Stomach smooth muscle (tissue), 2 donors: ENCODE results near the gene SYK.

Experiments used
- H3K27ac ChIP-seq: one replicate; pipeline ENCODE4 v1.7.0; 2013; ENCODE audit warnings: mild to moderate bottlenecking, low read length, inconsistent platforms
- H3K27me3 ChIP-seq, 2 donors: one replicate each; pipeline ENCODE4 v1.7.0; 2013; ENCODE audit warnings: low read length in 2 of 2; ENCODE audit not compliant: insufficient read depth in 2 of 2, control insufficient read depth in 1 of 2
- H3K36me3 ChIP-seq, 2 donors: one replicate each; pipeline ENCODE4 v1.7.0; 2013; ENCODE audit warnings: low read length in 2 of 2; ENCODE audit not compliant: control insufficient read depth in 2 of 2, insufficient read depth in 2 of 2
- H3K4me1 ChIP-seq: one replicate; pipeline ENCODE4 v1.7.0; 2013; ENCODE audit warnings: low read length; ENCODE audit not compliant: control insufficient read depth, insufficient read depth
- H3K4me3 ChIP-seq, 2 donors: one replicate each; pipeline ENCODE4 v1.7.0; 2013; ENCODE audit warnings: low read length in 2 of 2
- H3K9ac ChIP-seq, 2 donors: one replicate each; pipeline ENCODE4 v1.7.0; 2013; ENCODE audit warnings: low read length in 2 of 2, mild to moderate bottlenecking in 1 of 2
- H3K9me3 ChIP-seq, 2 donors: one replicate each; pipeline ENCODE4 v1.7.0; 2013; ENCODE audit warnings: low read length in 2 of 2; ENCODE audit not compliant: control insufficient read depth in 2 of 2
- donor health status: healthy.
- donor health status: Pancreatic carcinoma.

Gene SYK

GRCh38 chr9:90795084-90795483 lies 6.5 kb upstream of the SYK start:
- H3K27ac ChIP-seq, result no peak overlapping the region
- no peaks in the 10 kb centered on the region for H3K4me1 ChIP-seq
- H3K36me3 ChIP-seq, result no peaks in the 10 kb centered on the region
- no peak overlapping the region for H3K4me3 ChIP-seq
- H3K9me3 ChIP-seq, result peaks cover 0 to 2% of the 10 kb centered on the region in 2 donors
- no peaks in the 10 kb centered on the region for H3K27me3 ChIP-seq
- H3K9ac ChIP-seq, result no peak overlapping the region

DNA sequence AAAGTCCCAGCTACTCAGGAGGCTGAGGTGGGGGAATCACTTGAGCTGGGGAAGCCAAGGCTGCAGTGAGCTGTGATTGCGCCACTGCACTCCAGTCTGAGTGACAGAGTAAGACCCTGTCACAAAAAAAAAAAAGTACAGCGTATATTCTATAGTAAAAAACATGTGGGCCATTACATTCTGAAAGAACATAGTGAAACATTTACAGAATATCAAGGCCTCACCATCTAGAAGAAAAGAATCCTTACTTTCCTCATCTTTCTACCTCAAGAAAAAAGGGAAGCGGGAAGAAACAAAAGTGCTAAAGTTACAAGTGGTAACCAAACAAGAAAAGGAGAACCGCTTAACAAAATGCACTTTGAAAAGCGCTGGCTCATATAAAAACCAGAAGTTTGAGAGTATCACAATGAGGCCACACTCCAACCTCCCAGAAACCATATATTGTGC lies 5.7 kb upstream of the SYK start:
- Histone ChIP-seq H3K27ac (no peak overlapping the region), H3K9ac (no peak overlapping the region), H3K4me1 (no peaks in the 10 kb centered on the region), H3K36me3 (no peaks in the 10 kb centered on the region), H3K27me3 (peaks cover under 1 to 4% of the 10 kb centered on the region in 2 donors), H3K4me3 (no peak overlapping the region), H3K9me3 (peaks cover 0 to 2% of the 10 kb centered on the region in 2 donors)

- no peaks in the 10 kb centered on the region for H3K4me1 ChIP-seq
- no peak overlapping the region for H3K27ac ChIP-seq
- peaks cover 0 to 2% of the 10 kb centered on the region in 2 donors for H3K9me3 ChIP-seq
- H3K36me3 ChIP-seq, result no peaks in the 10 kb centered on the region
- H3K27me3 ChIP-seq, result peaks cover 4 to 19% of the 10 kb centered on the region in 2 donors
- no peak overlapping the region for H3K4me3 ChIP-seq
- H3K9ac ChIP-seq, result no peak overlapping the region
Observed at GRCh38 chr9:90799271-90799852, 2.3 kb upstream of the SYK start.

GRCh38 chr9:90801973-90802322 lies 329 bp downstream of the SYK start:
- Histone ChIP-seq H3K27ac (no peak overlapping the region), H3K9ac (peak overlapping the region in 1 of 2 donors; percentile 23), H3K4me3 (peak overlapping the region; percentile 46 to 54), H3K9me3 (no peaks in the 10 kb centered on the region), H3K4me1 (no peaks in the 10 kb centered on the region), H3K27me3 (peaks cover 8 to 19% of the 10 kb centered on the region in 2 donors), H3K36me3 (no peaks in the 10 kb centered on the region)

- Histone ChIP-seq H3K36me3 (no peaks in the 10 kb centered on the region), H3K27ac (no peak overlapping the region), H3K27me3 (peaks cover 8 to 19% of the 10 kb centered on the region in 2 donors), H3K9ac (no peak overlapping the region), H3K9me3 (no peaks in the 10 kb centered on the region), H3K4me3 (peak overlapping the region; percentile 5 to 54), H3K4me1 (no peaks in the 10 kb centered on the region)
Observed at GRCh38 chr9:90802386-90802985, 867 bp downstream of the SYK start.

- peak overlapping the region in 1 of 2 donors; percentile 28 for H3K9ac ChIP-seq
- no peak overlapping the region for H3K27ac ChIP-seq
- H3K4me3 ChIP-seq, result no peak overlapping the region
- no peaks in the 10 kb centered on the region for H3K9me3 ChIP-seq
- H3K4me1 ChIP-seq, result no peaks in the 10 kb centered on the region
- H3K27me3 ChIP-seq, result peaks cover 8 to 25% of the 10 kb centered on the region in 2 donors
- H3K36me3 ChIP-seq, result no peaks in the 10 kb centered on the region
Observed at GRCh38 chr9:90803860-90804593, 2.4 kb downstream of the SYK start.

- Histone ChIP-seq H3K9ac (no peak overlapping the region), H3K9me3 (no peaks in the 10 kb centered on the region), H3K27ac (no peak overlapping the region), H3K27me3 (peaks cover 11 to 25% of the 10 kb centered on the region in 2 donors), H3K4me1 (no peaks in the 10 kb centered on the region), H3K4me3 (no peak overlapping the region), H3K36me3 (no peaks in the 10 kb centered on the region)
Observed at GRCh38 chr9:90805006-90805996, 3.7 kb downstream of the SYK start.

DNA sequence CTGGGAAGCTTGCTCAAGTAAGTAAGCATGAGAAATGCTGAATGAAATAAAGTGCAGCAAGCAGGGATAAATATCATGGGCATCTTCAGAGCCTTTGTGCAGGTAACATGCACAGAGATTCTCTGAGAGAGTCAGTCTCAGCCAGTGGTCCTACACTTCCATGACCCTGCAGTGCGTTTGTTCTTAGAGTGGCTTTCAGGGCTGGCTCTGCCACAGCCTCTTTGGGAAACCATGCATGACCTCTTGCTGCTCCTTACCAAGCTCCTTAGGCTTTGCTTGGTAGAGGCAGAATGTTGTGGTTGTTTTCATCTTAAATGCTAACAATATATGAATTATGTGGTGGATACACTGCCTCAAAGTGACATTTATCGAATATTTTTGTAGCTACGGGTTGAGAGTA lies 5.4 kb downstream of the SYK start:
- no peaks in the 10 kb centered on the region for H3K36me3 ChIP-seq
- H3K9ac ChIP-seq, result no peak overlapping the region
- no peak overlapping the region for H3K4me3 ChIP-seq
- no peak overlapping the region for H3K27ac ChIP-seq
- H3K9me3 ChIP-seq, result no peaks in the 10 kb centered on the region
- no peaks in the 10 kb centered on the region for H3K4me1 ChIP-seq
- peaks cover 6 to 10% of the 10 kb centered on the region in 2 donors for H3K27me3 ChIP-seq

GRCh38 chr9:90808398-90808797 lies 6.8 kb downstream of the SYK start:
- Histone ChIP-seq H3K36me3 (no peaks in the 10 kb centered on the region), H3K9me3 (no peaks in the 10 kb centered on the region), H3K27ac (no peak overlapping the region), H3K4me1 (no peaks in the 10 kb centered on the region), H3K9ac (no peak overlapping the region), H3K27me3 (peaks cover 6 to 7% of the 10 kb centered on the region in 2 donors), H3K4me3 (no peak overlapping the region)

DNA sequence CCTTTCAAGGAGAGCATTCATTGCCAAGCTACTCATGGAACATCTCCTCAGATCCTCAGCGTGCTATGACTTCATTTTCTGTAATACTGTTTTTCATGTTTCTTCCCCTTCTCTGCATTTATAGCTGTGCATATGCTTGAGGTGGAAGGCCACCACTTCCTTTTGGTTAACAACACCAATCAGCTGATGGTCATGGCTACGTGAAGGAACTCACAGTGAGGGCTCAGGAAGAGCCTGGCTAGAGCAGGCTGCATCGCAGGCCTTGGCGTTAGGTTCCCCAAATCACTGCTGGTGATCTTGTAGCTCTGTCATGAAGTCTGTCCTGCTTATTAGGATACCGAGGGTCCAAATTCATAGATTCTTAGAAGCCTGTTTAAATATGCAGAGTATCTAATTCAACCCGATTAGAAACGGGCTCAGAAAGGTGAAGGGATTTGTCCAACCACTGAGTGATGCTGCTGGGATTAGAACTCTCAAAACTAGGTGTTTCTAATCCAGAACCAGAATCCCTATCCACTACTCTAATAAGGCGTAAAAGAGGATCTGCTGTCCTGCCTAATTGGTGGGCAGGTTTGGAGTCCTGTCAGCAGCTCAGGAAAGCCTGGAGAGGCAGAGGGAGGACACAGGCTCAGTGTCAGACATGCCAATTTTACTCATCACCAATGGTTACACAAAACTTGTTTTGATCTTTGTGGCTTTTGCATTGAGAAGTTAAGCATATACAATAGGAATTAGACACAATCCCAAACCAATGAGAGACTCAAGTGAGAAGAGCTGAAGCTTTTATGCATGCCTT lies 7.5 kb downstream of the SYK start:
- peaks cover 6 to 7% of the 10 kb centered on the region in 2 donors for H3K27me3 ChIP-seq
- H3K36me3 ChIP-seq, result no peaks in the 10 kb centered on the region
- H3K4me1 ChIP-seq, result no peaks in the 10 kb centered on the region
- no peaks in the 10 kb centered on the region for H3K9me3 ChIP-seq
- no peak overlapping the region for H3K27ac ChIP-seq
- no peak overlapping the region for H3K4me3 ChIP-seq
- no peak overlapping the region for H3K9ac ChIP-seq
